ENCODE results near the gene LRRN2.
"Not testable (repeated sequence)": the region's sequence is repeated elsewhere in the genome, so short reads cannot be mapped to it uniquely, and the experiment has no call there.

Gene LRRN2

DNA sequence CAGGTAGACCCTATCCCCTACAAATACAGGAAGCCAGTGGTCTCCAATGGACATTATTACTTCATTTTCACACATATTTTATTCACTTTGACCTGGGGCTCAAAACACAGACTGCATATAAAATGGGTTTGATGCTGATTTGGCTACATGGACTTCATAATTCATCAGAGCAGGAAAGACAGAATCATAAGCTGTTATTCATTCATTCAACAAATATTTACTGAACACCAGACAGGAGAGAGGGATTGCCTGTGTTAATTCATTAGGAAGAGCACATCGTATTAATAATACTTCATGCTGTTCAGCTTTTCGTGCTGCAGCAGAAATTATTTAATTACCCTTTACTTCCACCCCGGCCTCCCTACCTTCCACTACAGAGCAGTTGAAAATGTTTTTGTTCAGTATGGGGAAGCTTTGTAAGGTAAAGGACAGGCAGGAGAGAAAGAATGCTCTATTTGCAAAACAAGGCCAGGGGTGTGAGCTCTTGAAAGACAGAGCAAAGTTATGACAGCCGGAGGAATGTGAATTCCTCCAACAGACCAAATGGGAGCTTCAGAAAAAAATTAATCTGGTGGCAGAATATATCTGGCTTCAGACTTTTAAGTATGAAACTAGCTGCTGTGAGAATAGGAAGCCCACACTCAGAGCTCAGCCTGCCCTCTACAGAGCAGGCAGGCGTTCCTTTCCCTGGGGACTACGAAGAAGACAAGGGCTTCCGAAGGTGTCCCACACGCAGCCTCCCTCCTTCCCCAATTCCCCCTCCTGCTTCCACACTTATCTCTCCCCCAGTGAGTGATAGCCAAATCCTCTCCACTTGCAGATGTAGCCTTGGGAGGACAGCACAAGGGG, 111.3 kb downstream of the LRRN2 start:
- DNase-seq (ENCODE audit: low read depth): no peak

DNA sequence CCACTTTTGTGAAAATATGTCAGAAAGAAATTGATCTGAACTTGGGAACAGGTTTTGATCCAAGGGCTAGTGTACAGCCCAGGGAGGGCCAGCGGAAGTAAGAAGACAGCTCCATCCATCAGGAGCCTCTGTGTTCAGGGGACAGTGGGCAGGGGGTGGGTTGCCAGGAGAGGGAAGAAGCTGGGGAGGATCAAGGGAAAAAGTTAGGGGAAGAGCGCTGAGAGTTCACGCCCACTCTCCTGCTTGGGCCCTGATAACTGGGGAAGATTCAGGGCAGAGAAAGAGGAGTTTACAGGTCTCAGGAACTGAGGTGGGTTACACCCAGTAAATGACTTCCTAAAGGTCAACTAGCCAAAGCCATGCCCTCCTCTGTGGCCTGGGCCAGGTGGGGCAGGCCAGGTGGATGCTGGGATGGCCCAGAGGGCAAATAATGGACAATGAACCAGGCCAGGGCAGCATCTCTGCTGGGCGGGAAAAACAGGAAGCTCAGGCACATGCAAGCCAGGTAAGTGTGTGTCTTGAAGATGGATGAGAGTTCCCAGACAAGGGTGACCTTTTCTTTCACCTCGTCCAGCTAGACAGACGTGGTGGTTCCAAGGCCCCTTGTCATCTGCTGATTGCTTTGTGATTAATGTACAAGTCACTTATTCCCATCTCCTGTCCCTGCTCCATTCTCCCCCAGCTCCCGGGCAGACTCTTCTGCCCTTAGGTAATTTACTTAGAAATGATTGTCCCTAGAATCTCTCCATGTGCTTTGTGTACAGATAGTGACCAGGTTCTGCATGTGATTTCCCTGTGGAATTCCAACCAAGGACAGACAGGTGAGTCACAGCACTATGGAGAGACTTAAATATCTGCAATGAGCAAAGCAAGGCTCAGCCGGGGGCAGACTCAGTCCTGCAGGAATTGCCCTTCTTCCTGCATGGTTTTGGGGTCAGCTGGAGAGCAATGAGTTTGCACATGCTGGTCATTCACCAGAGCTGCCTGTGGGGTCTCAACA, 112.3 kb downstream of the LRRN2 start:
- no peak for DNase-seq (ENCODE audit: low read depth)

DNA sequence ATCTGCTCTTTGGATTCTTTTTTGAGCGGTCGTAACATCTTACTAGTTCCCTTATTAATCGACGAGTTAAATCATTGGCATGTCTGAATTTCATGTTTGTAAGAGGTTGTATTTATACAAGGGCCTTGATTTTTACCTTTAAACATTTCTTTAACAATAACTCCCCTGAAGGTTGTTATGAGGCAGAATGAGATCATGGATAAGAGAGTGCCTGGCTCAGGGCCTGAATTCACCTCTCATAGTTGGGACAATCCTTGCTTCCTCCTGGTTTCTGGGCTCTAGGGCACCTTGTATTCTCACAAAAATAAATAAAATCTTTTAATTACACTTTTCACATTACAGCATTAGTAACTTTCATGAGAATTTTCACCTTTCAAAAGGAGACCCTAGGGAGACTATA, 113.9 kb downstream of the LRRN2 start:
- DNase-seq (ENCODE audit: low read depth): no peak

DNA sequence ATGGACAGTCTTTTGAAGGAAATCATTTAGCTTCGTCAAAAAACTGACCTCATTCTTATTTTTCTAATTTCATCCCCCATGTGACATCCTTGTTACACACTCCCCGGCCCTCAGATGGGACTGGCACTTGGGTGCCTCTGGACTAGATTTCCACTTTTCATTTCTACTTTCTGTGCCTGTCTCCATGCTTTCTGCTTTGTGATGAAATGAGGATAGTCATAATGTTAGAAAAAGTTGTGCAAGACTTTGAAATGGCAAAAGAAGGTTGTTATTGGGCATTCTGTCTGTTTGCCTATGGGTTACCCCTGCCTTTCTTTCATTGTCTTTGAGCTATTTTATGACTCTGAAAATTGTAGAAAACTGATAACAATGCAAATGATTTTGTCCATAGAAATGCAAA, 114.4 kb downstream of the LRRN2 start:
- DNase-seq (ENCODE audit: low read depth): no peak

DNA sequence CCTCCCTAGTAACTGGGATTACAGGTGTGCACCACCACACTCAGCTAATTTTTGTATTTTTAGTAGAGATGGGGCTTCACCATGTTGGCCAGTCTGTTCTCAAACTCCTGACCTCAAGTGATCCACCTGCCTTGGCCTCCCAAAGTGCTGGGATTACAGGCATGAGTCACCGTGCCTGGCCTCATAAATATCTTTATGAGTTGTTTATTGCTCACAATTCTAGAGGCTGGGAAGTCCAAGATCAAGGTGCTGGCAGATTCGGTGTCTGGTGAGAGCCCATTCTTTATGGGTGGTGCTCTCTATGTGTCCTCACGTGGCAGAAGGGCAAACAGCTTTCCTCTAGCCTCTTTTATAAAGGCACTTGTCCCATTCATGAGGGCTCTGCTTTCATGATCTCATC, 115.5 kb downstream of the LRRN2 start:
- not testable (repeated sequence) for DNase-seq (ENCODE audit: low read depth)

DNA sequence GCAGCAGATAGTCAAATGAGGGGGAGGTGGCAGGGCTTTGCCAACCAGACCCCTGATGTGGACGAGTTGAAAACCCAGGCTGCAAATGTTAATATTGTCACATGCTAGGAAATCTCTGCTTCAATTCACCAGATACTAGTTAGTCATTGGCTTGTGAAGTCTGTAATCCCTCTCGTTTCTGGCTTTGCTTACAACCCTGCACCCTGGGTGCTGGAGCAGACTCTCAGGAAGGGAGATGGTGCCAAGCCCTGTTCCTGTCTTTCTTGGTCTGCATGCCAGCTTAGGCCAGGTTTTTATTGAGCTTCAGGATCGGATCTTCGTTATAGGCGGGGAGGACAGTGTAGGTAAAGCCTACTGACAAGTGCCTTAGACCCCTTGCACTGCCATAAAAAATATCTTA, 116.1 kb downstream of the LRRN2 start:
- no peak for DNase-seq (ENCODE audit: low read depth)

DNA sequence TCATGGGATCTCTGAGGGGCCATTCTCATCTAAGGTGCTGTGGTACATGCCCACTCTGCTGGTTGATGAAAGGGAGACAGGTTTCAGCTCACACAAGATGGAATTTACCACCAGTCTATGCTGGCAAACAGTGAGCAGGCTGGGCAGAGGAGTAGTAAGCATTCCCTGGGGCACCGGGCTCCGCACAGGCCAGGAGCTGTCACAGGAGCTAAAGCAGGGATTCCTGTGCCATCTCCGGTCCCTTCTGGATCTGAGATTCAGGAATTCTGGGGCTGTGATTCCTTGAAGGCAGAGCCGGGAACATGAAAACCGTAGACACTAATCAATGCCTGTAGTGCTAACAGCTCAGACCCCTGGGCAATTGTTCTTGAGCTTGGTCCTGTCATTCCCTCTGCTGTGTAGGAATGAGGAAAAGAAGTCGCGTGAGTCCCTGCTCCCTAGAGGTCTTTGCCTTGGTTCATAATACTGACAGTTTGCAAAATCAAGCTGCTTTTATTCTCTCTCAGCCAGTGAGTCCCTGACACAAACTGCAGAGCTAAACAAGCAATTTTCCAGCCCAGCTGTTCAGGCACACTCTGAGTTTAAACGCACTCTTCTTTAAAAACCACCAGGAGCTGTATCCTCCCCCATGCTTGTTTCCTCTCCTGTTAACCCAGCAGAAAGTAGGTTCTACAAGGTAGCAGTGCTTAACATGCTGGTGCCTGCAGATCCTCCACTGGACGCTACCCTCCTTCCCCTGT, 116.8 kb downstream of the LRRN2 start:
- no peak for DNase-seq (ENCODE audit: low read depth)
